ENCODE results near the gene MBNL2. TPM values are rescaled to one million over a fixed set of nuclear protein-coding genes. Genes with fewer than 3 reads are reported as not detected.
A peak's percentile ranks its signal among the peaks of the same experiment; 100 is the strongest.

Gene MBNL2
- total and polyA plus RNA-seq, 2 of the 13 experiments (the other 11 are each of a cell fraction or from before 2014, with no cell fraction given) = 30.8 to 59.0 TPM

DNA sequence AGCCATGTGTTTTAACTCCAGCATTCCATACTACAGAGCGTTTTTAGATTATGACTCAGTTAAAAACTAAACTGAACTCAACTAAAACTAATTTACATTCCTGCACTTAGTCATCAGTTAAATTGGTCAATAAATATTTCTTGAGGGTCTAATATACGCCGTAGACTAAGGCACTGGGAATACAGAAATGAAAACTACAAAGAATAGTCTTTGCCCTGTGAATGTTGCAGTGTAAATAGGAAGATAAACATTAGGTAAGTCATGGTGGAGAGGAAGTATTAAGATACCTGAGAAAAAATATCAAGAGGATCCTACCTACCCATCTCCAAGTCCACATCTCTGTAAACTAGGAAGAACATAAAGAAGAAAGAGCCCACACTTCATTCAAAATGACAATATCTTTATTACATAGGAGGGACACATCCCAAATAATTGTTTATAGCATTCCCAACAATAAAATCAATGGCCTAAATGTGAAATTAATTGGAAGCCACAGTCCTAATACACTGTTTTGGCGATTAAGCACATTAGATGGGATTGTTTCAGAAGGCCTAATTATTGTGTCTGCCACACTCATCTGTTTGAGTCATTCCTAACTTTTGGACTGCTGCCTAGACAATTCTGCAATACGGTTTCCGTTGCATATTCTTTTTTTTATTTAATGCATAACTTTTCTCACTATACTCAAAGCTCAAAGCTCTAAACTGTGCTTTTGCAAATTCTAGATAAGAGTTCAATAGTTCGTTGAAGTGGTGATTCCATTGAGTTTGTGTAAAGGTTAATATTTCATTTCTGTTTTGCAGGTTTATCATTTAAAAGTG, 52.9 kb downstream of the MBNL2 start (continued):
- TF ChIP-seq, protein P1, sequence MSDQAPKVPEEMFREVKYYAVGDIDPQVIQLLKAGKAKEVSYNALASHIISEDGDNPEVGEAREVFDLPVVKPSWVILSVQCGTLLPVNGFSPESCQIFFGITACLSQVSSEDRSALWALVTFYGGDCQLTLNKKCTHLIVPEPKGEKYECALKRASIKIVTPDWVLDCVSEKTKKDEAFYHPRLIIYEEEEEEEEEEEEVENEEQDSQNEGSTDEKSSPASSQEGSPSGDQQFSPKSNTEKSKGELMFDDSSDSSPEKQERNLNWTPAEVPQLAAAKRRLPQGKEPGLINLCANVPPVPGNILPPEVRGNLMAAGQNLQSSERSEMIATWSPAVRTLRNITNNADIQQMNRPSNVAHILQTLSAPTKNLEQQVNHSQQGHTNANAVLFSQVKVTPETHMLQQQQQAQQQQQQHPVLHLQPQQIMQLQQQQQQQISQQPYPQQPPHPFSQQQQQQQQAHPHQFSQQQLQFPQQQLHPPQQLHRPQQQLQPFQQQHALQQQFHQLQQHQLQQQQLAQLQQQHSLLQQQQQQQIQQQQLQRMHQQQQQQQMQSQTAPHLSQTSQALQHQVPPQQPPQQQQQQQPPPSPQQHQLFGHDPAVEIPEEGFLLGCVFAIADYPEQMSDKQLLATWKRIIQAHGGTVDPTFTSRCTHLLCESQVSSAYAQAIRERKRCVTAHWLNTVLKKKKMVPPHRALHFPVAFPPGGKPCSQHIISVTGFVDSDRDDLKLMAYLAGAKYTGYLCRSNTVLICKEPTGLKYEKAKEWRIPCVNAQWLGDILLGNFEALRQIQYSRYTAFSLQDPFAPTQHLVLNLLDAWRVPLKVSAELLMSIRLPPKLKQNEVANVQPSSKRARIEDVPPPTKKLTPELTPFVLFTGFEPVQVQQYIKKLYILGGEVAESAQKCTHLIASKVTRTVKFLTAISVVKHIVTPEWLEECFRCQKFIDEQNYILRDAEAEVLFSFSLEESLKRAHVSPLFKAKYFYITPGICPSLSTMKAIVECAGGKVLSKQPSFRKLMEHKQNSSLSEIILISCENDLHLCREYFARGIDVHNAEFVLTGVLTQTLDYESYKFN (CRISPR knock-in tag; conservative IDR thresholded peaks at IDR 0.05) = peak; percentile 94
- no peak; the same call in 1 of the 2 replicates for TF ChIP-seq ZMYM4 (CRISPR knock-in tag; IDR thresholded peaks at IDR 0.05)
- TF ChIP-seq RBM22 (optimal IDR thresholded peaks at IDR 0.05; ENCODE audit: low read length) = no peak
- no peak for TF ChIP-seq CENPX (CRISPR knock-in tag; IDR thresholded peaks at IDR 0.05)
- no peak for TF ChIP-seq HES4 (CRISPR knock-in tag; IDR thresholded peaks at IDR 0.05; ENCODE audit: borderline replicate concordance)
- no peak for TF ChIP-seq ZNF841 (CRISPR knock-in tag; IDR thresholded peaks at IDR 0.05; ENCODE audit: borderline replicate concordance)
- TF ChIP-seq, protein P2, sequence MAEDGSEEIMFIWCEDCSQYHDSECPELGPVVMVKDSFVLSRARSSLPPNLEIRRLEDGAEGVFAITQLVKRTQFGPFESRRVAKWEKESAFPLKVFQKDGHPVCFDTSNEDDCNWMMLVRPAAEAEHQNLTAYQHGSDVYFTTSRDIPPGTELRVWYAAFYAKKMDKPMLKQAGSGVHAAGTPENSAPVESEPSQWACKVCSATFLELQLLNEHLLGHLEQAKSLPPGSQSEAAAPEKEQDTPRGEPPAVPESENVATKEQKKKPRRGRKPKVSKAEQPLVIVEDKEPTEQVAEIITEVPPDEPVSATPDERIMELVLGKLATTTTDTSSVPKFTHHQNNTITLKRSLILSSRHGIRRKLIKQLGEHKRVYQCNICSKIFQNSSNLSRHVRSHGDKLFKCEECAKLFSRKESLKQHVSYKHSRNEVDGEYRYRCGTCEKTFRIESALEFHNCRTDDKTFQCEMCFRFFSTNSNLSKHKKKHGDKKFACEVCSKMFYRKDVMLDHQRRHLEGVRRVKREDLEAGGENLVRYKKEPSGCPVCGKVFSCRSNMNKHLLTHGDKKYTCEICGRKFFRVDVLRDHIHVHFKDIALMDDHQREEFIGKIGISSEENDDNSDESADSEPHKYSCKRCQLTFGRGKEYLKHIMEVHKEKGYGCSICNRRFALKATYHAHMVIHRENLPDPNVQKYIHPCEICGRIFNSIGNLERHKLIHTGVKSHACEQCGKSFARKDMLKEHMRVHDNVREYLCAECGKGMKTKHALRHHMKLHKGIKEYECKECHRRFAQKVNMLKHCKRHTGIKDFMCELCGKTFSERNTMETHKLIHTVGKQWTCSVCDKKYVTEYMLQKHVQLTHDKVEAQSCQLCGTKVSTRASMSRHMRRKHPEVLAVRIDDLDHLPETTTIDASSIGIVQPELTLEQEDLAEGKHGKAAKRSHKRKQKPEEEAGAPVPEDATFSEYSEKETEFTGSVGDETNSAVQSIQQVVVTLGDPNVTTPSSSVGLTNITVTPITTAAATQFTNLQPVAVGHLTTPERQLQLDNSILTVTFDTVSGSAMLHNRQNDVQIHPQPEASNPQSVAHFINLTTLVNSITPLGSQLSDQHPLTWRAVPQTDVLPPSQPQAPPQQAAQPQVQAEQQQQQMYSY (CRISPR knock-in tag; IDR thresholded peaks at IDR 0.05) = no peak
- TF ChIP-seq, protein P3, sequence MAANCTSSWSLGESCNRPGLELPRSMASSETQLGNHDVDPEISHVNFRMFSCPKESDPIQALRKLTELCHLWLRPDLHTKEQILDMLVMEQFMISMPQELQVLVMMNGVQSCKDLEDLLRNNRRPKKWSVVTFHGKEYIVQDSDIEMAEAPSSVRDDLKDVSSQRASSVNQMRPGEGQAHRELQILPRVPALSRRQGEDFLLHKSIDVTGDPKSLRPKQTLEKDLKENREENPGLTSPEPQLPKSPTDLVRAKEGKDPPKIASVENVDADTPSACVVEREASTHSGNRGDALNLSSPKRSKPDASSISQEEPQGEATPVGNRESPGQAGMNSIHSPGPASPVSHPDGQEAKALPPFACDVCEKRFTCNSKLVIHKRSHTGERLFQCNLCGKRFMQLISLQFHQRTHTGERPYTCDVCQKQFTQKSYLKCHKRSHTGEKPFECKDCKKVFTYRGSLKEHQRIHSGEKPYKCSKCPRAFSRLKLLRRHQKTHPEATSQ (CRISPR knock-in tag; IDR thresholded peaks at IDR 0.05; ENCODE audit: borderline replicate concordance) = no peak
- no peak for TF ChIP-seq SP140L (CRISPR knock-in tag; IDR thresholded peaks at IDR 0.05; ENCODE audit: borderline replicate concordance)
- TF ChIP-seq SRSF4 (IDR thresholded peaks at IDR 0.05; ENCODE audit: low read depth, low read length, poor library complexity, severe bottlenecking) = no peak
- TF ChIP-seq, protein P4, sequence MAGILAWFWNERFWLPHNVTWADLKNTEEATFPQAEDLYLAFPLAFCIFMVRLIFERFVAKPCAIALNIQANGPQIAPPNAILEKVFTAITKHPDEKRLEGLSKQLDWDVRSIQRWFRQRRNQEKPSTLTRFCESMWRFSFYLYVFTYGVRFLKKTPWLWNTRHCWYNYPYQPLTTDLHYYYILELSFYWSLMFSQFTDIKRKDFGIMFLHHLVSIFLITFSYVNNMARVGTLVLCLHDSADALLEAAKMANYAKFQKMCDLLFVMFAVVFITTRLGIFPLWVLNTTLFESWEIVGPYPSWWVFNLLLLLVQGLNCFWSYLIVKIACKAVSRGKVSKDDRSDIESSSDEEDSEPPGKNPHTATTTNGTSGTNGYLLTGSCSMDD (CRISPR knock-in tag; IDR thresholded peaks at IDR 0.05) = no peak
- TF ChIP-seq, protein P5, sequence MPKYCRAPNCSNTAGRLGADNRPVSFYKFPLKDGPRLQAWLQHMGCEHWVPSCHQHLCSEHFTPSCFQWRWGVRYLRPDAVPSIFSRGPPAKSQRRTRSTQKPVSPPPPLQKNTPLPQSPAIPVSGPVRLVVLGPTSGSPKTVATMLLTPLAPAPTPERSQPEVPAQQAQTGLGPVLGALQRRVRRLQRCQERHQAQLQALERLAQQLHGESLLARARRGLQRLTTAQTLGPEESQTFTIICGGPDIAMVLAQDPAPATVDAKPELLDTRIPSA (CRISPR knock-in tag; IDR thresholded peaks at IDR 0.05; ENCODE audit: borderline replicate concordance) = no peak
- no peak for TF ChIP-seq IKZF4 (CRISPR knock-in tag; IDR thresholded peaks at IDR 0.05; ENCODE audit: borderline replicate concordance, low read depth, not compliant biosample characterization)
- TF ChIP-seq FOXC1 (CRISPR knock-in tag; IDR thresholded peaks at IDR 0.05; ENCODE audit: borderline replicate concordance) = no peak
- TF ChIP-seq, protein P6, sequence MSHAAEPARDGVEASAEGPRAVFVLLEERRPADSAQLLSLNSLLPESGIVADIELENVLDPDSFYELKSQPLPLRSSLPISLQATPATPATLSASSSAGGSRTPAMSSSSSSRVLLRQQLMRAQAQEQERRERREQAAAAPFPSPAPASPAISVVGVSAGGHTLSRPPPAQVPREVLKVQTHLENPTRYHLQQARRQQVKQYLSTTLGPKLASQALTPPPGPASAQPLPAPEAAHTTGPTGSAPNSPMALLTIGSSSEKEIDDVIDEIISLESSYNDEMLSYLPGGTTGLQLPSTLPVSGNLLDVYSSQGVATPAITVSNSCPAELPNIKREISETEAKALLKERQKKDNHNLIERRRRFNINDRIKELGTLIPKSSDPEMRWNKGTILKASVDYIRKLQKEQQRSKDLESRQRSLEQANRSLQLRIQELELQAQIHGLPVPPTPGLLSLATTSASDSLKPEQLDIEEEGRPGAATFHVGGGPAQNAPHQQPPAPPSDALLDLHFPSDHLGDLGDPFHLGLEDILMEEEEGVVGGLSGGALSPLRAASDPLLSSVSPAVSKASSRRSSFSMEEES (CRISPR knock-in tag; IDR thresholded peaks at IDR 0.05) = peak; percentile 58; the same call in 1 of the 2 replicates
